C4-2B (cell line): ENCODE measurements around the gene AOAH.

Source experiments
- CTCF ChIP-seq: fragments of 450-650 bp; conservative IDR thresholded peaks from 2 replicates; pipeline ENCODE4 v1.5.1; 2017; ENCODE audit warnings: mild to moderate bottlenecking
- ZFX ChIP-seq: fragments of 450-650 bp; IDR thresholded peaks from 2 replicates; pipeline ENCODE4 v1.6.1; 2017

GRCh38 chr7:36568452-36568849 is 155.8 kb downstream of the AOAH start:
- TF ChIP-seq CTCF = no peak
- no peak for TF ChIP-seq ZFX
